ENCODE results near the gene CHRM2. TPM values are rescaled to one million over a fixed set of nuclear protein-coding genes. Genes with fewer than 3 reads are reported as not detected.

The CHRM2 gene
- total RNA-seq, 4 donors from 2014 or later: not detected

- no peak for TF ChIP-seq CTCF (IDR thresholded peaks at IDR 0.05; ENCODE audit: low read depth)
Observed at GRCh38 chr7:137001041-137001440, 132.6 kb downstream of the CHRM2 start.

GRCh38 chr7:137001478-137001877, 133.0 kb downstream of the CHRM2 start:
- no peak for TF ChIP-seq CTCF (IDR thresholded peaks at IDR 0.05; ENCODE audit: low read depth)

GRCh38 chr7:137003086-137003485, 134.6 kb downstream of the CHRM2 start:
- TF ChIP-seq CTCF (IDR thresholded peaks at IDR 0.05; ENCODE audit: low read depth): no peak

GRCh38 chr7:137003566-137003965, 135.1 kb downstream of the CHRM2 start:
- TF ChIP-seq CTCF (IDR thresholded peaks at IDR 0.05; ENCODE audit: low read depth): no peak

- TF ChIP-seq CTCF (IDR thresholded peaks at IDR 0.05; ENCODE audit: low read depth): no peak
Observed at GRCh38 chr7:137005873-137006272, 137.4 kb downstream of the CHRM2 start.

- TF ChIP-seq CTCF (IDR thresholded peaks at IDR 0.05; ENCODE audit: low read depth): no peak
Observed at GRCh38 chr7:137006293-137006692, 137.8 kb downstream of the CHRM2 start.

DNA sequence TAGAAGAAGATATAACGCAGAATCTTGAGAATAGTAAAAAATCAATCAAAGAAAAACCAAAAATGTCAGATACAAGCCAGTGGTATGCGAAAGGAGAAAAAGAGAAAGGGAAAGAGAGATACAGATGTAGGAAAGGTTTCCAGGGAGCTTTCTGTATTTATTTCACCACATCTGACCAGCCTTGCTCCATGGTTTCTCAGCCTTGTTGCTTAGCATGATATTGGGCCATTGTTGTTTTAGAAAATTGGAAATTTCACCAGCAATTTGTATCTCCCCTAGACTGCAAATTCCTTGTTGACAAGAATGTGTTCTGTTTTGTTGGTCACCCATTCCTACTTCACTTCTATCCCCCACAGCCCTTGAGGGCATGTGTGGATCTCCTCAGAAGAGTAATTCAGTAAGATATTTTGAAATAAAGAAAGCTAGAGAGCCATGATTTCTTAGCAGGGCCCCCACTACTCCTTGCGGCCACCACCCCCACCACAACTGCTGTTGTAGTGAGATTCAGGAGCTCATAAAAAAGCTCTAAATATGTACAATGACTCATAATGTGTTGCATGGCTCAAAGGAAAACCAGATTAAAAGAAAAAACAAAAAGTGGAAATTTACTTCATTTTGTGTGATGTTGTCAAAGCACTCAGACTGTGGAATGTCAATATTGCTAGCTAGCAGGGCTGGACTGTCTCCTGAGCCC, 138.7 kb downstream of the CHRM2 start:
- TF ChIP-seq CTCF (IDR thresholded peaks at IDR 0.05; ENCODE audit: low read depth): no peak

All from subcutaneous adipose tissue (tissue), 4 donors.